HCT116 (cell line): Measurements from ENCODE around the gene TLL2.

ENCODE experiments used
- POLR2AphosphoS5 ChIP-seq: IDR thresholded peaks from 2 replicates; pipeline ENCODE4 v1.6.1; 2011; ENCODE audit warnings: mild to moderate bottlenecking, low read depth, low read length, moderate library complexity
- RAD21 ChIP-seq: IDR thresholded peaks from 2 replicates; pipeline ENCODE4 v1.6.1; 2012; ENCODE audit warnings: low read depth, mild to moderate bottlenecking

DNA sequence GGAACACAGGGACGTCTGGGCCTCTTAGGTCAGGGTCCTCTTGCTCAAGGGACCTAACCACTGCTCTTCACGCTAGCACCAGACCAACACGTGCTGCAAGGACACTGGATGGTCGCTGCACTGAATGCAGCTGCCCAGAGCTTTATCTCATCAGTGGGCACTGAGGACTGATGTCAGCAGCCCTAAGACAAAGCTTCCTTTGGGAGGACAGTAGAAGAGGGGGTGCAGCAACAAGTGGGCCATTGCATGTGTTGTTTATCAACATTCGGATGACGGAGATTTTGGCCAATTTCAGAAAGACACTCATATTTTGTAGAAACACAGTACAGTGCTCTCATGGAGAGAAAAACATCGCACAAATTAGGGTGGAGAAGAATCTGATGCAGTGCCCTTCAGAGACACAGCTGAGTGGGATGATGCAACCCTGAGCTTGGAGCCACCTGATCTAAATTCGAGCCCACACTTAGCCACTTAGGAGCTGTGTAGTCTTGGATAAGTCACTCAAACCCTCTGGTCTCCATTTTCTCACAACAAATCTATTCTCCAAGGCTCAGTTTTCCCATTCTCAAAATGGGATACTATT, 156.6 kb downstream of the TLL2 start:
- TF ChIP-seq POLR2AphosphoS5 = no peak
- no peak for TF ChIP-seq RAD21
